PC-3 (cell line): ENCODE measurements around the gene UGT2A3. TPM values are rescaled to one million over a fixed set of nuclear protein-coding genes. Genes with fewer than 3 reads are reported as not detected.
"Not testable (repeated sequence)": the region's sequence is repeated elsewhere in the genome, so short reads cannot be mapped to it uniquely, and the experiment has no call there.

ENCODE experiments used
- ATAC-seq: fragments of 200-7000 bp; cut with Tn5 transposase; 2 replicates; pipeline ENCODE4 v1.9.1; 2020; ENCODE audit warnings: mild to moderate bottlenecking, moderate library complexity
- BruUV-seq: library from RNA; stranded (reverse); fragments of 400-500 nt; replicated peaks from 2 replicates; lab custom pipeline; 2021; lab: Mats Ljungman, UMichigan
- CTCF ChIA-PET: fragments of 300-600 bp; sonication (Branson Sonifier 250); formaldehyde crosslinking; loops from one replicate; lab custom pipeline; 2022; ENCODE audit warnings: antibody characterized with exemption; lab: Charles Lee
- POLR2A ChIA-PET: fragments of 300-600 bp; sonication (Branson Sonifier 250); formaldehyde crosslinking; loops from one replicate; lab custom pipeline; 2022; ENCODE audit warnings: antibody characterized with exemption; ENCODE audit not compliant: unreplicated experiment; lab: Charles Lee
- DNase-seq: peaks from one replicate; pipeline ENCODE4 v3.0.0-alpha.2; 2015
- H2AFZ ChIP-seq: fragments of 300-600 bp; sonication (generic); 2 replicates; pipeline ENCODE4 v1.6.0; 2016; ENCODE audit warnings: antibody characterized with exemption, low read length
- H3F3A ChIP-seq: fragments of 300-600 bp; sonication (generic); one replicate; pipeline ENCODE4 v1.6.0; 2017; ENCODE audit warnings: antibody characterized with exemption, low read length, control low read depth, mild to moderate bottlenecking; ENCODE audit not compliant: unreplicated experiment
- H3K27ac ChIP-seq: fragments of 300-600 bp; sonication (generic); 2 replicates; pipeline ENCODE4 v1.5.1; 2016; ENCODE audit warnings: mild to moderate bottlenecking, low read length
- H3K27me3 ChIP-seq: fragments of 300-600 bp; sonication (generic); 2 replicates; pipeline ENCODE4 v1.6.1; 2016; ENCODE audit warnings: low read length, mixed read lengths
- H3K36me3 ChIP-seq: fragments of 300-600 bp; sonication (generic); 2 replicates; pipeline ENCODE4 v1.6.1; 2016; ENCODE audit warnings: low read depth, mixed run types, low read length, mixed read lengths
- H3K4me1 ChIP-seq: fragments of 300-600 bp; sonication (generic); 2 replicates; pipeline ENCODE4 v1.5.1; 2016; ENCODE audit warnings: low read length; ENCODE audit not compliant: insufficient read depth
- H3K4me2 ChIP-seq: fragments of 300-600 bp; sonication (generic); 2 replicates; pipeline ENCODE4 v1.6.0; 2016; ENCODE audit warnings: low read length
- H3K4me3 ChIP-seq: fragments of 300-600 bp; sonication (generic); 2 replicates; pipeline ENCODE4 v1.5.1; 2016; ENCODE audit warnings: mild to moderate bottlenecking, low read length, mixed read lengths
- H3K79me2 ChIP-seq: fragments of 300-600 bp; sonication (generic); 2 replicates; pipeline ENCODE4 v1.6.1; 2017; ENCODE audit warnings: low read length, mixed read lengths
- H3K9ac ChIP-seq: fragments of 300-600 bp; sonication (generic); 2 replicates; pipeline ENCODE4 v1.6.0; 2016; ENCODE audit warnings: mild to moderate bottlenecking, low read length
- H3K9me2 ChIP-seq: fragments of 300-600 bp; sonication (generic); replicated peaks from 2 replicates; pipeline ENCODE4 v1.6.1; 2016; ENCODE audit warnings: mixed run types, low read length, mixed read lengths
- H3K9me3 ChIP-seq: fragments of 300-600 bp; sonication (generic); 2 replicates; pipeline ENCODE4 v1.6.1; 2016; ENCODE audit warnings: low read length, mixed read lengths
- H4K20me1 ChIP-seq: fragments of 300-600 bp; sonication (generic); 2 replicates; pipeline ENCODE4 v1.6.1; 2016; ENCODE audit warnings: low read length, mixed read lengths
- EZH2 ChIP-seq: fragments of 300-600 bp; sonication (generic); IDR thresholded peaks from one replicate; pipeline ENCODE4 v1.6.1; 2017; ENCODE audit warnings: antibody characterized with exemption, mild to moderate bottlenecking, low read length; ENCODE audit not compliant: unreplicated experiment
- EZH2phosphoT487 ChIP-seq: fragments of 300-600 bp; sonication (generic); IDR thresholded peaks from 2 replicates; pipeline ENCODE4 v1.6.1; 2018; ENCODE audit warnings: mild to moderate bottlenecking, antibody characterized with exemption, low read length, borderline replicate concordance
- intact Hi-C: fragments of 100-400 bp; cut with micrococcal nuclease; formaldehyde crosslinking; loops from 2 replicates; pipeline ENCODE4 v1.9.0; 2023
- total RNA-seq: library from RNA; depleted of rRNA; stranded (reverse); fragments of >200 nt; gene quantifications from 2 replicates; pipeline ENCODE4 v1.2.3, GENCODE V29; 2014
- TF ChIP-seq, protein P1 (sequence below): fragments of 300-600 bp; sonication (generic); conservative IDR thresholded peaks from 2 replicates; pipeline ENCODE4 v1.5.1; 2017; ENCODE audit warnings: antibody characterized with exemption, low read depth, mild to moderate bottlenecking, low read length

UGT2A3 gene
- total RNA-seq, 1 experiment from 2014 or later: not detected

DNA sequence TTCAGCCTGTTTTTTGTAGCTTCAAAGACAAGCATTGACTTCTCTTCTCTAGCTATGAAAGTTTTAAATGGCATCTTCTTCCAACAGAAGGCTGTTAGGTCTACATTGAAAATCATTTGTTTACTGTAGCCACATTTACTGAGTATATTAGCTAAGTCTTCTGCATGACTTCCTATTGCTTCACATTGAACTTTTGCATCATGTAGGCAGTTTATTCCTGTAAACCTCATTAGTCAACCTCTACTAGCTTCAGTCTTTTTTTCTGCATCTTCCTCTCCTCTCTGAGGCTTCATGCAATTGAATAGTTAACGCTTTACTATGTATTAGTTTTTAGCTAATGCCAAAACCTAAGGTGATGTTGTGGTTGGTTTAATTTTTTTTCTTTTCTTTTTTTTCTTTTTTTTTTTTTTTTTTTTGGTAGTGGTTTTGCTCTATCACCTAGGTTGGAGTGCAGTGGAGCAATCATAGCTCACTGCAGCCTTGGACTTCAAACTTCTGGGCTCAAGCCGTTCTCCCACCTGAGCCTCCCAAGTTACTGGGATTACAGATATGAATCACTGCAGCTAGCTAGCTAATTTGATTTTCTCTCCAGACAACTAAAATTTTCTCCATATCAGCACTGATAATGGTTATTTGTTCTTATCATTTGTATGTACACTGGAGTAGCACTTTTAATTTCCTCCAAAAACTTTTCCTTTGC lies 3.4 kb downstream of the UGT2A3 start:
- Histone ChIP-seq H3K4me3 (no peak overlapping the region), H3K27ac (no peak overlapping the region), H3K27me3 (no peaks in the 10 kb centered on the region), H3K9me3 (no peaks in the 10 kb centered on the region), H4K20me1 (no peaks in the 10 kb centered on the region), H2AFZ (no peak overlapping the region), H3K36me3 (no peaks in the 10 kb centered on the region), H3K4me1 (no peaks in the 10 kb centered on the region), H3K9me2 (0 out of 2 replicates have a peak, but pooled peaks cover 4% of the 10 kb centered on the region), H3K79me2 (no peaks in the 10 kb centered on the region), H3F3A (no peaks in the 10 kb centered on the region), H3K4me2 (no peak overlapping the region), H3K9ac (no peak overlapping the region)
- ATAC-seq (no peak), DNase-seq (no peak)
- BruUV-seq: no TSS peak
- no peak for TF ChIP-seq EZH2
- TF ChIP-seq EZH2phosphoT487: no peak
- TF ChIP-seq, protein P1, sequence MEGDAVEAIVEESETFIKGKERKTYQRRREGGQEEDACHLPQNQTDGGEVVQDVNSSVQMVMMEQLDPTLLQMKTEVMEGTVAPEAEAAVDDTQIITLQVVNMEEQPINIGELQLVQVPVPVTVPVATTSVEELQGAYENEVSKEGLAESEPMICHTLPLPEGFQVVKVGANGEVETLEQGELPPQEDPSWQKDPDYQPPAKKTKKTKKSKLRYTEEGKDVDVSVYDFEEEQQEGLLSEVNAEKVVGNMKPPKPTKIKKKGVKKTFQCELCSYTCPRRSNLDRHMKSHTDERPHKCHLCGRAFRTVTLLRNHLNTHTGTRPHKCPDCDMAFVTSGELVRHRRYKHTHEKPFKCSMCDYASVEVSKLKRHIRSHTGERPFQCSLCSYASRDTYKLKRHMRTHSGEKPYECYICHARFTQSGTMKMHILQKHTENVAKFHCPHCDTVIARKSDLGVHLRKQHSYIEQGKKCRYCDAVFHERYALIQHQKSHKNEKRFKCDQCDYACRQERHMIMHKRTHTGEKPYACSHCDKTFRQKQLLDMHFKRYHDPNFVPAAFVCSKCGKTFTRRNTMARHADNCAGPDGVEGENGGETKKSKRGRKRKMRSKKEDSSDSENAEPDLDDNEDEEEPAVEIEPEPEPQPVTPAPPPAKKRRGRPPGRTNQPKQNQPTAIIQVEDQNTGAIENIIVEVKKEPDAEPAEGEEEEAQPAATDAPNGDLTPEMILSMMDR: no peak
- intact Hi-C loops: no loop called here
- ChIA-PET POLR2A (interaction anchor here (0.5 kb wide), 1 partner anchor 392 kb away, joined by 8 read pairs; no protein-coding TSS in a partner anchor), CTCF (no interaction called here)

DNA sequence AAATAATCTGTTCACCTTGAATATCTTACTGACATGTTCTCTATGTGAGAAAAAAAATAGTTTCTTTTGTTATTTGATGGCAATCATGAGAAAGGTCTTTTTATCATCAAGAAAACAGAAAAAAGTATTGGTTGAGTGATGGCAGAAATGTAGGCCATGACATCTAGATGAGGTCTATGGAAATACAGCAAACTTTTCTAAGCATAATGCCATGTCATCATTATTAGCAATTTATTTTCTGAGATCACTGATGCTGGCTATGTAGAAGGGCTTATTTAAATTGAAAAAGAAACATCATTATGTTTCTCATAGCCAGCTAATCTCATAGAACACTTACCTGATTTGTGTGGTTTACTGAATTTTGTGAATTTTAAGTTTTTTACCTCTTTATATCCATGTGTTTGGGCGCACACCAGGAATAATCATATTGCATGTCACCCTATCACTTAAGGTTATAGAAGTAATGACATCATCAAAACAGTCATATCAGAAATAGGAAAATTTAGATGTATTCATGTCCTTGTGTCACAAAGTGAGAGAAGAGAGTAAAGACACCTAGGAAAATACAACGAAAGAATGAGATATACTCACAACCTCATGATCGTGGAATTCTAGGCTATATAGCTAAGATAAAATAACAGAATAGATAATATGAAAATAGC lies 22.4 kb downstream of the UGT2A3 start:
- no peak overlapping the region for H3K27ac ChIP-seq
- no peak overlapping the region for H2AFZ ChIP-seq
- intact Hi-C loops: no loop called here
- no peaks in the 10 kb centered on the region for H3K27me3 ChIP-seq
- no peak overlapping the region for H3K9ac ChIP-seq
- CTCF ChIA-PET: no interaction called here
- no TSS peak for BruUV-seq
- no peaks in the 10 kb centered on the region for H4K20me1 ChIP-seq
- POLR2A ChIA-PET: no interaction called here
- no peaks in the 10 kb centered on the region for H3K4me1 ChIP-seq
- H3K36me3 ChIP-seq: no peaks in the 10 kb centered on the region
- no peak overlapping the region for H3K4me2 ChIP-seq
- ATAC-seq (no peak), DNase-seq (no peak)
- no peaks in the 10 kb centered on the region for H3K9me2 ChIP-seq
- no peak overlapping the region for H3K4me3 ChIP-seq
- H3F3A ChIP-seq: no peaks in the 10 kb centered on the region
- no peaks in the 10 kb centered on the region for H3K9me3 ChIP-seq
- H3K79me2 ChIP-seq: no peaks in the 10 kb centered on the region
- TF ChIP-seq, protein P1: no peak
- TF ChIP-seq EZH2: no peak

DNA sequence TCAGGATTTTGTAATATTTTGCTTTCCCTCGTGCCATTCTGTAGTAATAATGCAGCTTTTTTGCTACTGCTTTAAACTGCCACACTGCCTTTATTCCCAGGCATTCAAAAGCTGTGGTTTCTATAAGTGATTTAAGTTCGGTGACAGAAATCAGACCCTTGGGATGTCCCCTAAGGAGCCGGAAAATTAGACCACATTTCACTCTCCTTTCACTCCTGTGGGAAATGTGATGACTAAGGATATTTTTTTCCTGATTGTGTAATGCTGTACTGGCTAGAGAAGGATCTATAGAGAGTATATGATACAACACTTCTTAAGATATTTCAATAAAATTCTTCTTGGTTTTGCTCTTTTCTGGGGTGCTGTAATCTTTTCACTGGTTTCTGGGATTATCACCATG lies 24.4 kb downstream of the UGT2A3 start:
- CTCF ChIA-PET: no interaction called here
- H3K27me3 ChIP-seq: no peaks in the 10 kb centered on the region
- H3K4me1 ChIP-seq: no peaks in the 10 kb centered on the region
- H3K79me2 ChIP-seq: no peaks in the 10 kb centered on the region
- POLR2A ChIA-PET: no interaction called here
- no peaks in the 10 kb centered on the region for H3K9me3 ChIP-seq
- H2AFZ ChIP-seq: no peak overlapping the region
- intact Hi-C loops: no loop called here
- H3F3A ChIP-seq: no peaks in the 10 kb centered on the region
- H3K4me2 ChIP-seq: no peak overlapping the region
- H3K9me2 ChIP-seq: no peaks in the 10 kb centered on the region
- BruUV-seq: no TSS peak
- ATAC-seq (no peak), DNase-seq (no peak)
- TF ChIP-seq, protein P1: no peak
- TF ChIP-seq EZH2: no peak
- TF ChIP-seq EZH2phosphoT487: no peak
- no peaks in the 10 kb centered on the region for H4K20me1 ChIP-seq
- no peak overlapping the region for H3K9ac ChIP-seq
- H3K36me3 ChIP-seq: no peaks in the 10 kb centered on the region
- no peak overlapping the region for H3K4me3 ChIP-seq
- H3K27ac ChIP-seq: no peak overlapping the region

DNA sequence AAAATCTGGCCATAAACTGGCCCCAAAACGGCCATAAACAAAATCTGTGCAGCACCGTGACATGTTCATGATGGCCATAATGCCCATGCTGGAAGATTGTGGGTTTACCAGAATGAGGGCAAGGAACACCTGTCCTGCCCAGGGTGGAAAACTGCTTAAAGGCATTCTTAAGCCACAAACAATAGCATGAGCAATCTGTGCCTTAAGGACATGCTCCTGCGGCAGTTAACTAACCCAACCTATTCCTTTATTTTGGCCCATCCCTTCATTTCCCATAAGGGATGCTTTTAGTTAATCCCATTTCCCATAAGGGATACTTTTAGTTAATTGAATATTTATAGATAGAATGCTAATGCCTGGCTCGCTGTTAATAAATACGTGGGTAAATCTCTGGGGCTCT lies 29.4 kb downstream of the UGT2A3 start:
- H4K20me1 ChIP-seq, H3K4me2 ChIP-seq, H3K4me3 ChIP-seq, BruUV-seq, H3K4me1 ChIP-seq, H3K9ac ChIP-seq, H3K79me2 ChIP-seq, H2AFZ ChIP-seq, H3F3A ChIP-seq, ATAC-seq, H3K9me3 ChIP-seq, POLR2A ChIA-PET, DNase-seq, H3K9me2 ChIP-seq, H3K36me3 ChIP-seq, intact Hi-C loops, H3K27ac ChIP-seq, H3K27me3 ChIP-seq, CTCF ChIA-PET: not testable (repeated sequence)
